HCT116 (cell line): Measurements from ENCODE around the gene ZCCHC3.

Source experiments
- CEBPB ChIP-seq: IDR thresholded peaks from 2 replicates; pipeline ENCODE4 v1.6.1; 2012; ENCODE audit warnings: low read depth
- EZH2phosphoT487 ChIP-seq: fragments of 200-600 bp; IDR thresholded peaks from 2 replicates; pipeline ENCODE4 v1.6.1; 2018; ENCODE audit warnings: antibody characterized with exemption, borderline replicate concordance
- FOSL1 ChIP-seq: IDR thresholded peaks from 2 replicates; pipeline ENCODE4 v1.6.1; 2012; ENCODE audit warnings: low read depth
- JUND ChIP-seq: IDR thresholded peaks from 2 replicates; pipeline ENCODE4 v1.6.1; 2012
- POLR2A ChIP-seq: IDR thresholded peaks from 2 replicates; pipeline ENCODE4 v1.7.0; 2011; ENCODE audit warnings: borderline replicate concordance; ENCODE audit not compliant: insufficient read depth, insufficient read length; ENCODE audit errors: extremely low read depth
- TCF7L2 ChIP-seq: IDR thresholded peaks from 2 replicates; pipeline ENCODE4 v1.7.0; 2011; ENCODE audit warnings: borderline replicate concordance, inconsistent platforms; ENCODE audit not compliant: insufficient read depth, insufficient read length; ENCODE audit errors: extremely low read depth
- YY1 ChIP-seq: IDR thresholded peaks from 2 replicates; pipeline ENCODE4 v1.6.1; 2011; ENCODE audit warnings: low read length, low read depth, moderate library complexity, mild to moderate bottlenecking; ENCODE audit not compliant: insufficient replicate concordance; ENCODE audit errors: extremely low read depth
- ZNF274 ChIP-seq: fragments of 200-500 bp; sonication (Bioruptor generic); IDR thresholded peaks from 2 replicates; pipeline ENCODE4 v1.6.1; 2014; ENCODE audit warnings: mild to moderate bottlenecking, low read depth, low read length, inconsistent platforms
- TF ChIP-seq, protein P1 (sequence below), 3 experiments: fragments of 200-600 bp in 1 of 3; sonication (generic) in 1 of 3; IDR thresholded peaks in 2 of 3; conservative IDR thresholded peaks in 1 of 3; 2 replicates each; pipeline ENCODE4 v1.5.1; 2012 to 2017; ENCODE audit warnings: low read depth in 2 of 3, low read length in 2 of 3, antibody characterized with exemption in 1 of 3, borderline replicate concordance in 1 of 3, control low read depth in 1 of 3, mild to moderate bottlenecking in 1 of 3, mixed read lengths in 1 of 3, mixed run types in 1 of 3, moderate library complexity in 1 of 3; ENCODE audit not compliant: insufficient read depth in 1 of 3
- TF ChIP-seq, protein P2 (sequence below): IDR thresholded peaks from 2 replicates; pipeline ENCODE4 v1.6.1; 2012; ENCODE audit warnings: low read depth

DNA sequence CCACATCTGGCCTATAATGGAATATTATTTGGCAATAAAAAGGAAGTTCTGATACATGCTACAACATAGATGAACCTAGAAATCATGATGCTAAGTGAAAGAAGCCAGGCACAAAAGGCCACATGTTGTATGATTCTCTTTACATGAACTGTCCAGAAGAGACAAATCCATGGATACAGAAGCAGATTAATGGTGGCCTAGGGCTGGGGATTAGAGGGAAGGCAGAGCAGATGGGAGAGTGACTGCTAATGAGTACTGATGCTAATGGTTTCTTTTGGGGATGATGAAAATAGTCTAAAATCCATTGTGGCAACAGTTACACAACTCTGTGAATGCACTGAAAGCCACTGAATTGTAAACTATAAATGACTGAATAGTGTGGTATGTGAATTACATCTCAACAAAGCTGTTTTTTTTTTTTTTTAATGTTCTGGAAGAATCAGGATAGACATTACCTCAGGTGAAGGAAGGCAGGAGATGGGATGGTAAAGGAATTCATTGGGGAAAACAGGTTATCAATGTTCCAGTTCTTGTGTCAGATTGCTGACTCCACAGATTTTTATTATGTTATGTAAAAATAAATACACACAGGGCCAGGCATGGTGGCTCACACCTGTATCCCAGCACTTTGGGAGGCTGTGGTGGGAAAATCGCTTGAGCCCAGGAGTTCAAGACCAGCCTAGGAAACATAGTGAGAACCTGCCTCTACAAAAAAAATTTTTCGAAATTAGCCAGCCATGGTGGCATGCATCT lies 19.1 kb downstream of the ZCCHC3 start:
- no peak for TF ChIP-seq ZNF274
- TF ChIP-seq, protein P1, sequence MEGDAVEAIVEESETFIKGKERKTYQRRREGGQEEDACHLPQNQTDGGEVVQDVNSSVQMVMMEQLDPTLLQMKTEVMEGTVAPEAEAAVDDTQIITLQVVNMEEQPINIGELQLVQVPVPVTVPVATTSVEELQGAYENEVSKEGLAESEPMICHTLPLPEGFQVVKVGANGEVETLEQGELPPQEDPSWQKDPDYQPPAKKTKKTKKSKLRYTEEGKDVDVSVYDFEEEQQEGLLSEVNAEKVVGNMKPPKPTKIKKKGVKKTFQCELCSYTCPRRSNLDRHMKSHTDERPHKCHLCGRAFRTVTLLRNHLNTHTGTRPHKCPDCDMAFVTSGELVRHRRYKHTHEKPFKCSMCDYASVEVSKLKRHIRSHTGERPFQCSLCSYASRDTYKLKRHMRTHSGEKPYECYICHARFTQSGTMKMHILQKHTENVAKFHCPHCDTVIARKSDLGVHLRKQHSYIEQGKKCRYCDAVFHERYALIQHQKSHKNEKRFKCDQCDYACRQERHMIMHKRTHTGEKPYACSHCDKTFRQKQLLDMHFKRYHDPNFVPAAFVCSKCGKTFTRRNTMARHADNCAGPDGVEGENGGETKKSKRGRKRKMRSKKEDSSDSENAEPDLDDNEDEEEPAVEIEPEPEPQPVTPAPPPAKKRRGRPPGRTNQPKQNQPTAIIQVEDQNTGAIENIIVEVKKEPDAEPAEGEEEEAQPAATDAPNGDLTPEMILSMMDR (IDR thresholded peaks at IDR 0.05 in 2 of 3, conservative IDR thresholded peaks at IDR 0.05 in 1 of 3; ENCODE audit: borderline replicate concordance in 1 of 3, insufficient read depth in 1 of 3, low read depth in 2 of 3, low read length in 2 of 3): no peak
- TF ChIP-seq, protein P2, sequence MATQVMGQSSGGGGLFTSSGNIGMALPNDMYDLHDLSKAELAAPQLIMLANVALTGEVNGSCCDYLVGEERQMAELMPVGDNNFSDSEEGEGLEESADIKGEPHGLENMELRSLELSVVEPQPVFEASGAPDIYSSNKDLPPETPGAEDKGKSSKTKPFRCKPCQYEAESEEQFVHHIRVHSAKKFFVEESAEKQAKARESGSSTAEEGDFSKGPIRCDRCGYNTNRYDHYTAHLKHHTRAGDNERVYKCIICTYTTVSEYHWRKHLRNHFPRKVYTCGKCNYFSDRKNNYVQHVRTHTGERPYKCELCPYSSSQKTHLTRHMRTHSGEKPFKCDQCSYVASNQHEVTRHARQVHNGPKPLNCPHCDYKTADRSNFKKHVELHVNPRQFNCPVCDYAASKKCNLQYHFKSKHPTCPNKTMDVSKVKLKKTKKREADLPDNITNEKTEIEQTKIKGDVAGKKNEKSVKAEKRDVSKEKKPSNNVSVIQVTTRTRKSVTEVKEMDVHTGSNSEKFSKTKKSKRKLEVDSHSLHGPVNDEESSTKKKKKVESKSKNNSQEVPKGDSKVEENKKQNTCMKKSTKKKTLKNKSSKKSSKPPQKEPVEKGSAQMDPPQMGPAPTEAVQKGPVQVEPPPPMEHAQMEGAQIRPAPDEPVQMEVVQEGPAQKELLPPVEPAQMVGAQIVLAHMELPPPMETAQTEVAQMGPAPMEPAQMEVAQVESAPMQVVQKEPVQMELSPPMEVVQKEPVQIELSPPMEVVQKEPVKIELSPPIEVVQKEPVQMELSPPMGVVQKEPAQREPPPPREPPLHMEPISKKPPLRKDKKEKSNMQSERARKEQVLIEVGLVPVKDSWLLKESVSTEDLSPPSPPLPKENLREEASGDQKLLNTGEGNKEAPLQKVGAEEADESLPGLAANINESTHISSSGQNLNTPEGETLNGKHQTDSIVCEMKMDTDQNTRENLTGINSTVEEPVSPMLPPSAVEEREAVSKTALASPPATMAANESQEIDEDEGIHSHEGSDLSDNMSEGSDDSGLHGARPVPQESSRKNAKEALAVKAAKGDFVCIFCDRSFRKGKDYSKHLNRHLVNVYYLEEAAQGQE: no peak
- TF ChIP-seq YY1: no peak
- no peak for TF ChIP-seq JUND
- TF ChIP-seq EZH2phosphoT487: no peak
- no peak for TF ChIP-seq POLR2A
- TF ChIP-seq TCF7L2: no peak
- no peak for TF ChIP-seq CEBPB
- no peak for TF ChIP-seq FOSL1
